Measurements from ENCODE around the gene MRGPRE.

The MRGPRE gene

DNA sequence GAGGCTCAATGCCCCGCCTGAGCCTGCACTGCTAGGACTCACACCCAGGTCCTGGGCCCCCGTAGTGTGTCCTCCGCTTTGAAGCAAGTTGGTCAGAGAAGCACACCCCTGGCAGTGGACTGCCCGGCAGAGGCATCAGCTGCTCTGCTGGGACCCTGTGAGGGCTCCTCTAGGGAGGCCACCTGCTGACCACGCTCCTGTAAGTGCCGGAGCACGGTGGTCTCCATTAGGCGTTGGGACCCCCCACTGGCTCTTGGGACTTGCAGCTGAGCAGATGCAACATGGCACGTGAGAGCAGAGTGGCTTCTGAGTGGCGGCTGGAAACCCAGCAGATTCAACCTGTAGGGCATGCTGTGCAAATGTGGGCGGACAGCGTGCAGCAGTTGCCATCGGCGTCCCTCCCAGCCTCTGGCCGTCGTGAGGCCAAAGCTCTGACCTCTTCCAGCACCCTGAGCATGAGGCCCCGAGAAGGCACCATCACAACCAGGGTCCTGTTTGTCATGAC is 30.5 kb downstream of the MRGPRE start:
- DNase-seq (no peak), ATAC-seq (replicated peaks) (no peak)
- Mint-ChIP-seq H3K9me3 (no peaks in the 10 kb centered on the region), H3K4me3 (no peak overlapping the region), H3K36me3 (ENCODE audit: insufficient read depth) (peaks cover 2% of the 10 kb centered on the region), H3K27ac (no peak overlapping the region), H3K4me1 (ENCODE audit: low read depth in 2 of 2) (peaks cover 9 to 12% of the 10 kb centered on the region in 2 donors), H3K27me3 (peaks cover 5 to 57% of the 10 kb centered on the region in 2 donors)

DNA sequence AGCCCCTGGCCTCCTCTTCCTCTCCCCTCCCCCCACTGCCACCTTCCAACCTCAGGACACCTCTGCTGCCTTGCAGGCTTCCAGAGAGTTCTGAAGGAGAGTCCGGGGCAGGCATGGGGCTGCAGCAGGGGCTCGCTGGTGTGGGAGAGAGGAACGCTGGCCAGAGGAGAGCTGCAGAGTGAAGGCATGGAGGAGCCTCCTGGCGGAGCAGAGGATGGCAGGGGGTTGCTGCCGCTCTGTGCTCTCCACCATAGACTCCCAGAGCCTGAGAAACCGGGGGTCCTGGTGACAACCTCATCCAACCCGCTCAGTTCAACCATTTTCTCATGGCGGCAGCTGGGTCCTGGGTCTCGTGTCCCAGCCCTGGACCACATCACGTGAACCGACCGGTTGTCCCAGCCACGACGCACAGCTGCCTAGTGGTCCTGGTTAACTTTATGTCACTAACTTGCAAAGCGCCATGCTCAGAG is 31.1 kb downstream of the MRGPRE start:
- Mint-ChIP-seq H3K27ac (no peak overlapping the region), H3K27me3 (peaks cover 5 to 61% of the 10 kb centered on the region in 2 donors), H3K9me3 (no peaks in the 10 kb centered on the region), H3K4me1 (ENCODE audit: low read depth in 2 of 2) (peaks cover 9 to 12% of the 10 kb centered on the region in 2 donors), H3K4me3 (no peak overlapping the region), H3K36me3 (ENCODE audit: insufficient read depth) (peaks cover 4% of the 10 kb centered on the region)
- DNase-seq (no peak), ATAC-seq (replicated peaks) (no peak)

DNA sequence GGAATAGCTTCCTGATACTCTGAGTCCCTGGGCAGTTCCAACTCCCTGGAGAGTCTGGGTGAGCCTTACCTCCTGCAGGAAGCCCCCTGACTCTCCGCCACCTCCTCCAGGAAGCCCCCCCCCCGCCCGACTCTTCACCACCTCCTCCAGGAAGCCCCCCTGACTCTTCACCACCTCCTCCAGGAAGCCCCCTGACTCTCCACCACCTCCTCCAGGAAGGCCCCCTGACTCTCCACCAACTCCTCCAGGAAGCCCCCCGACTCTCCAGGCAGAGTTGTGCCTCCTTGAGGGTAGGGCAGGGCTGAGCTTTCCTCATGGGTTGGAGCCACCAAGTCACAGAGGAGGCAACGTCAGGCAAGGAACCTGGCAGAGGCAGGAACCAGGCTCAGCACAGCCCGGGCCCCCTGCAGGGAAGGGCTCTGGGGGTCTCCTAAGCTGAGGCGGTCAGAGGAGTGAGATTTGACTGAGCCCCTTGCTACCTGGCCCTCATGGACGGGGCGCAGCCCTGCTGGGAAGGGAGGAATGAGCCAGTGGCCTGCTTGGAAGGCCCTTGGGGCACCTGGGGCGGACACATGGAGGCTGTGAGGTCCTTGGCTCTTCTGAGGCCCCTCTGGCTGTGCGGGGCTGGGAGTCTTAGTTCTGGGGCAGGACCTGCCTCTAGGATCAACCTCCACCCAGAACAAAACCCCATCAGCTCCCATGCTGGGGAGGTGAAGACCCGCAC is 31.7 kb downstream of the MRGPRE start:
- H3K9me3 Mint-ChIP-seq: no peaks in the 10 kb centered on the region
- no peak for ATAC-seq (replicated peaks)
- no peak overlapping the region for H3K4me3 Mint-ChIP-seq
- no peak overlapping the region for H3K27ac Mint-ChIP-seq
- H3K4me1 Mint-ChIP-seq (ENCODE audit: low read depth in 2 of 2): peaks cover 9 to 12% of the 10 kb centered on the region in 2 donors
- peaks cover 4% of the 10 kb centered on the region for H3K36me3 Mint-ChIP-seq (ENCODE audit: insufficient read depth)
- peaks cover 5 to 66% of the 10 kb centered on the region in 2 donors for H3K27me3 Mint-ChIP-seq
- DNase-seq: no peak

DNA sequence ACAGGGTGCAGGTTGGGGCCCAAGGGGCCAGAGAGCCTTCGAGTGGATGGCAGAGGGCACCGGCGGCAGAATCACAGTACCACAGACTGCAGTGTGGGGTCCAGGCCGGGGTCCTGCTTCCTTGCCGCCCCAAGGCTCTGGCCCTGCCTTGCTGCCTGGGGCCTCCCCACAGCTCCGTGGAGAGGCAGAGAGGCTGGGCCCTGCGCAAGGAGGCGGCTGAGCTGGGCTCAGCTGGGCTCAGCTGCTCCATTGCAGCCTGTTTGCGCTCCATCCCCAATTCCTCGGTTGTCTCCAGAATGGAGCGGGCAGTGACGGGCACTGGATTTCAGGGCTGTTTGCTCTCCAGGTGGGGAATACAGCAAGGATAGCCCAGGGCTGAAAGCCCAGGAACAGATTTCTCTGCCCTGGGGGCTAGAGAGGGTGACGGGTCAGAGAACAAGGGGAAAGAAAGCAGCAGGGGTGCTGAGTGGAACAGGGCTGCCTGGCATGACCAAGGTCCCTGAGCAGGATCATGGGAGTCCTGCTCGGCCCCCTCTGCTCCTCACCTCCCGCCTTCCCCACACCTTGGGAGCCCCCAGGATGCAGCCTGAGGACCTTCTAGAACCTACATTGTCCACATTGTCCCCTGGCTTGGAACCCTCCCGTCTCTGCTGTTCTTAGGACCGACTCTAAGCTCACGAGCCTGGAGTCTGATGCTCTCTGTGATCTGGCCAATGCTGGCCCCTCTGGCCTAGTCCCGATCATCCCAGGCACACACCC is 32.5 kb downstream of the MRGPRE start:
- no peak overlapping the region for H3K27ac Mint-ChIP-seq

DNA sequence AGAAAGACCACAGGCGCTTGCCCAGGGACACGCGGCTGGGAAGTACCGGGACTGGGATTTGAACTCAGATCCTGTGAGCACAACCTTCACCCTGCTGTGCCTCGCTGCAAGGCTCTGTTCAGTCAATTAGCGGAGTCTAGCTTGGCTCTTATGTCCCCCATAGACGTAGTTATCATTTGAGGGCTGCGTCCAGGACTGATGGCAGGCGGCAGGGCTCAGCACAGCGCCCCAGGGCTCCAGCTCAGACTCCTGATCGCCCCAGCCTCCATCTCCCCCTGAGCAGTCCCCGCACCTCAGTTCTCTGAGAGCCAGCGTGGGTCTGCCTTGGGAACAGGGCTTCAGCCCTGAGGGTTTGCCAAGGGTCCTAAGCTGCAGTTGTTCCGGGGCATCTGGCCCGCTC is 33.4 kb downstream of the MRGPRE start:
- ATAC-seq (replicated peaks) (no peak), DNase-seq (no peak)
- no peaks in the 10 kb centered on the region for H3K9me3 Mint-ChIP-seq
- peaks cover 5 to 78% of the 10 kb centered on the region in 2 donors for H3K27me3 Mint-ChIP-seq
- no peak overlapping the region for H3K4me3 Mint-ChIP-seq
- no peak overlapping the region for H3K27ac Mint-ChIP-seq
- H3K4me1 Mint-ChIP-seq (ENCODE audit: low read depth in 2 of 2): peaks cover 2 to 4% of the 10 kb centered on the region in 2 donors
- H3K36me3 Mint-ChIP-seq (ENCODE audit: insufficient read depth): peaks cover 4% of the 10 kb centered on the region

More for the DNA sequence above, 32.5 kb downstream of the MRGPRE start:
- Mint-ChIP-seq H3K27me3 (peaks cover 5 to 74% of the 10 kb centered on the region in 2 donors), H3K36me3 (ENCODE audit: insufficient read depth) (peaks cover 4% of the 10 kb centered on the region), H3K9me3 (no peaks in the 10 kb centered on the region), H3K4me3 (no peak overlapping the region), H3K4me1 (ENCODE audit: low read depth in 2 of 2) (peaks cover 2 to 4% of the 10 kb centered on the region in 2 donors)
- DNase-seq (no peak), ATAC-seq (replicated peaks) (no peak)

DNA sequence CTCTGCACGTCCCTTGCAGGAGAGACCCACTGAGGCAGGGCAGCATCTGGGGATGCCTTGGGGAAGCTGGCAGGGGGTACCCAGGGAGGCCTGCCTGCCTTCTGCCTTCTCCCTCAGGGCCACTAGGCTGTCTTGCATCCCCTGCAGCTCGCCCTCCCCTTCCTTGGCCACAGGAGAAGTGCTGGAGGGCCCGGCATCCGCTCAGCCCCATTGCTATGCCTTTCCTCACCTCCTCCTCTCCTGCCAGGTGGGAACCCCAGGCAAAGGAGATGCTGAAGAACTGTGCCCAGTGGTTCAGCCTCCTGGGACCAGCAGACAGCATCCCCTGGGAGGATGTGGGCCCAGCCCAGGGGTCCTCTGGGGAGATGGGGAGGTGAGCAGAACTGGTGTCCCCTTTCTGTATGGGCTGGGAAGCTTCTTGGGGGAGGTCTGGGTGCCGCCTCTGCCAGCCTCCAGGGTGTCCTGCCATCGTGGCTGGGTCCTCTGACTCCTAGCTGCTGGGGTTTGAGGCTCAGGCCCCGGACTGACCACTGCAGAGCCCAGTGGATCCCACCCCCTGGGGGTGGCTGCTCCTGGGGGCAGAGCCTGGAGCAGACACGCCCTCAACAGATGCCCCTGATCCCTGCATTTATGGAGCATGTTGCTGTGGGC is 34.2 kb downstream of the MRGPRE start:
- Mint-ChIP-seq H3K27ac (no peak overlapping the region), H3K27me3 (peaks cover 5 to 83% of the 10 kb centered on the region in 2 donors), H3K4me1 (ENCODE audit: low read depth in 2 of 2) (peaks cover 2 to 4% of the 10 kb centered on the region in 2 donors), H3K4me3 (no peak overlapping the region), H3K36me3 (ENCODE audit: insufficient read depth) (peaks cover 4% of the 10 kb centered on the region), H3K9me3 (no peaks in the 10 kb centered on the region)
- DNase-seq (no peak), ATAC-seq (replicated peaks) (no peak)

DNA sequence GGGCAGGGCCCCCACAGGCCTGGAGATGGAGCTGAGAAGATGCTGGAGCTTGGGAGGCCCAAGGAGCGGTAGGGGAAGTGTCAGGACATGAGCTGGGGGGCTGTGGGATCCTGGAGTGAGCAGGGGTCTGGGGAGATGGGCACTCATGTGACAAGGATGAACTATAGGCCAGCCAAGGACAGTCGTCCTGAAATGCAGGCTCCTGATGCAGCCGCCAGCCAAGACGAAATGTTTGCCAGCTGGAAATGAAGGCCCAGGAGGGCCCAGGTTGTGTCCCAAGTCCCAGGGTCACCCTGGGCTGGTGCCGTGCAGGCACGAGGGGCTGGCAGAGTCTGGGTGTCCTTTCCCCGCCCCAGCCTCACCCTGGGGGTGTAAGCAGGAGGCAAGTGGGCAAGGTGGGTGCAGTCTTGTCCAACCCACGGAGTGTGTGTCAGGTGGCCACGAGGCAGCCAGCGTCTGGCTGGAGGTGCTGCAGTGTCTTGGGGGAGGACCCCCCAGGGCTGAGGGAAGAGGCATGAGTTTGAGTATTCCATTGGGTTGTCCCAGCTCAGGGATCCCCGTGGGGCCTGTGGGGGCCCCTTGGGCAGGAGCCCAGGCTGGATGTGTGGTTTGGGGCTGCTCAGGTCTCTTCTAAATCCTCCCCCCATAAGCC is 35.0 kb downstream of the MRGPRE start:
- H3K36me3 Mint-ChIP-seq (ENCODE audit: insufficient read depth): peaks cover 4% of the 10 kb centered on the region
- H3K9me3 Mint-ChIP-seq: no peaks in the 10 kb centered on the region
- H3K27me3 Mint-ChIP-seq: peaks cover 5 to 76% of the 10 kb centered on the region in 2 donors
- no peak for DNase-seq
- H3K27ac Mint-ChIP-seq: no peak overlapping the region
- H3K4me3 Mint-ChIP-seq: no peak overlapping the region
- no peaks in the 10 kb centered on the region for H3K4me1 Mint-ChIP-seq (ENCODE audit: low read depth in 2 of 2)
- ATAC-seq (replicated peaks): no peak

DNA sequence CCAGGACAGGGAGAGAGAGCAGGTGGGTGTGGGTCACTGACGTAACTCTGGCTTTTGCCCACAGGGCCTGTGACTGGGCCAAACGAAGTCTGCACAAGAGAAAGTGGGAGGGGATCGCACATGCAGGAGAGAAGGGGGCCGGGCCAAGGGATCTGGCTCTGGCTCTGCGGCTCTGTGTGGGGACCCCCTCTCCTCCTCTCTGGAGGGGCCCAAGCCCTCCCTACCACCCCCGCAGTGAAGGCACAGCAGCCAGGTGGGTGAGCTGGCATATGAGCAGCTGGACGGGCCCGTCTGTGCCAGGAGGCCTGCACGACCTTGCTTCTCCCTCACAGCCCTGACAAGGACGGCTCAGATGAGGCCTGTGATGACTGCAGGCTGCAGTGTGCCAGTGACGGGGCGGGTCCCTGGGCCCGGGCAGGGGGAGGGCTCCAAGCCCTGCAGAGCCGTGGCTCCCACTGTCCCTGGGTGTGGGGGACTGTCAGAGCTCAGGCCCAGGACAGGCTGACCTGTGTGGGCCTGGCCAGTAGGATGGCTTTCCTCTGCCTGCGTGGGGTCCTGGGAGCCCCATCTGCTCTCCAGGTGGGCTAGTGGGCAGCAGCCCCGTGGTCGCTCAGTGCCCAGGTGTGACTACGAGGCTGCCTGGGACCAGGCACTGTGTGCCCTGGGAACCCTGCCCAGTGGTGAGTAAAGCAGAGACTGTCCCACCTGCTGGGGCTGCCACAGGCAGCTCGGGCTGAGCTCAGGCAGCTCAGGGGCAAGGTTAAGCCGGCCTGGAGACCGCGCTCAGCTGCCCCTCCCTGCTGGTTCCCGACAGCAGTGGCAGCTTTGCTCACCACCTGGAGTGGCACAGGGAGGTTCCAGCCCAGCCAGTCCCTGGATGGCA is 35.8 kb downstream of the MRGPRE start:
- Mint-ChIP-seq H3K36me3 (ENCODE audit: insufficient read depth) (peaks cover 4% of the 10 kb centered on the region), H3K4me1 (ENCODE audit: low read depth in 2 of 2) (no peaks in the 10 kb centered on the region), H3K27ac (no peak overlapping the region)

DNA sequence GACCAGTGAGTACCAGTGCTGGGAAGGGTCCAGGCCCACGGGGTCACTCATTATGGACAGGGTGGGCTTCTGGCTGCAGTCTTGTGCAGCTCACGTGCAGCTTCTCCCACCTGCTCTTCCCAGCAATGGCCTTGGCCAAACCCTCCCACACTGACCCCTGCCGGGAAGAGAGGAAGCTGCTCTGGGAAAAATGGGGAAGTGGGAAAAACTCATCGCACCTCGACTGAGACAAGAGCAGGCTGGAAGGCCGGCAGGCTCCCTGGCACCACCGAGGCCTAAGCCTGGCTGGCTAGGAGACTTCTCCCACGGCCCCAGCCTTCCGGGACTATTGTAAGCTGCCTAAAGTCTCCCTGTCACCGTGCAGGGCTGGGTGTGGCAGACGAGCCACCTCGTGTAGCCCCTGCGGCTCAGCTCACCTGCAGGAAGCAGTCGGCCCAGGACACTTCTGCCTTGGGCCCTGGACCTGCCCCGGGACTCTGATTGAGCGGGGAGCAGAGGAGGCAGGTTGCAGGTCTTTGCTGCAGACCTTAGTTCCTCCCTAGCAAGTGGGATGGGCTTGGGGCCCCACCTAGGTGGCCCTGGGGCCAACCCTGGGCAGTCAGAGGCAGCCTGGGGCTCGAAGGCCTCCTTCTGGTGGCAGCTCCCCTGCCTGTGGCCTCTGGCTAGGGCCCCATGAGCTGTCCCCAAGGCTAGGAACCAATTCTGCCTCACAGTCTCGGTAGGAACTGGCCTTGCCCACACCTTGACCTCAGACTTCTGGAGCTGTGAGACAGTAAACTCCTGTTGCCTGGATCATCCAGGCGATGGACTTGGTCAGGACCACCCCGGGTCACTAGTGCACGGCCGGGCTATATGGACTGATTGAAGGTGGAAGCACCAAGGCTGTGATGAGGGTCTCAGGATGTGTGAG is 36.7 kb downstream of the MRGPRE start:
- ATAC-seq (replicated peaks) (no peak), DNase-seq (no peak)
- Mint-ChIP-seq H3K27ac (no peak overlapping the region), H3K36me3 (ENCODE audit: insufficient read depth) (peaks cover 4% of the 10 kb centered on the region), H3K27me3 (peaks cover 0 to 61% of the 10 kb centered on the region in 2 donors), H3K4me1 (ENCODE audit: low read depth in 2 of 2) (no peaks in the 10 kb centered on the region), H3K4me3 (no peak overlapping the region), H3K9me3 (no peaks in the 10 kb centered on the region)

More for the DNA sequence above, 35.8 kb downstream of the MRGPRE start:
- peaks cover 0 to 70% of the 10 kb centered on the region in 2 donors for H3K27me3 Mint-ChIP-seq
- ATAC-seq (replicated peaks) (no peak), DNase-seq (no peak)
- no peak overlapping the region for H3K4me3 Mint-ChIP-seq
- H3K9me3 Mint-ChIP-seq: no peaks in the 10 kb centered on the region

DNA sequence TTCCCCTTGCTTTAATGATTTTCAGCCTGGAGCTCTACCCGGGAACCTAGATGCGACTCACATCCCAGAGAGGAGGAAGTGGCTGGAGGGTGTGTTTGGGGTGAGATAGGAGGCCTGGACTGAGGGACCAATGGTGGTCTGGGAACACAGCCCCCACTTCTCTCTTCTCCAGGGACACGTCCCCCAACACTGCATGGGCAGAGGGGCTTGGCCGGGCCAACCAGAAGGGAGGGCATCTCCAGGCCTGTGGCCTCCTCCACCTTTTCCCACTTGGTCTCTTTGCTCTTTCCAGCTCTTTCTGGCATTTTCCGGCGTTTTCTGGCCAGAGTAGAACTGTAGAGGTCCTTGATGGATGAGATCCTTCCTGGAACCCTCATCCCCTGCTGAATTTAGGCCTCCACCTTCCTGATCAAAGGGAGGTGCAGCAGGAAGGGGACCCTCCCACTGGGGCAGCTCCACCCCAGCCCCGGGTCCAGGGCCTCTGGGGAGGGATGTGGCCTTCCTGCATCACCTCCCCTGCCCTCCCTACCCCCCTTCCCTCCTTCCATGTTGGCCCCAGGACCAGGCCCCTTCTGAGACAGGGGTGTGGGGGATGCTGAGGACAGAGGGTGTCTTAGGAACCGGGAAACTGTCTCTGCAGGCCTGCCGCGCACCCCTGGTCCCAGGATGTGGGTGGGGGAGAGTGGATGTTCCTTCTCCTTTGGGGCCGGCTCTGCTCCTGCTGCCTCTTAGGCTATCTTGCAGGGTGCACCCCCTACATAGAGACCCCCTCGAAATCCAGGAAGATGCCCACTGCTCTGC is 38.0 kb downstream of the MRGPRE start:
- H3K4me1 Mint-ChIP-seq (ENCODE audit: low read depth in 2 of 2): no peaks in the 10 kb centered on the region
- no peak overlapping the region for H3K27ac Mint-ChIP-seq
- H3K36me3 Mint-ChIP-seq (ENCODE audit: insufficient read depth): peaks cover 4% of the 10 kb centered on the region
- H3K27me3 Mint-ChIP-seq: peaks cover 5 to 57% of the 10 kb centered on the region in 2 donors
- no peak for ATAC-seq (replicated peaks)
- H3K9me3 Mint-ChIP-seq: no peaks in the 10 kb centered on the region
- H3K4me3 Mint-ChIP-seq: no peak overlapping the region
- DNase-seq: no peak

DNA sequence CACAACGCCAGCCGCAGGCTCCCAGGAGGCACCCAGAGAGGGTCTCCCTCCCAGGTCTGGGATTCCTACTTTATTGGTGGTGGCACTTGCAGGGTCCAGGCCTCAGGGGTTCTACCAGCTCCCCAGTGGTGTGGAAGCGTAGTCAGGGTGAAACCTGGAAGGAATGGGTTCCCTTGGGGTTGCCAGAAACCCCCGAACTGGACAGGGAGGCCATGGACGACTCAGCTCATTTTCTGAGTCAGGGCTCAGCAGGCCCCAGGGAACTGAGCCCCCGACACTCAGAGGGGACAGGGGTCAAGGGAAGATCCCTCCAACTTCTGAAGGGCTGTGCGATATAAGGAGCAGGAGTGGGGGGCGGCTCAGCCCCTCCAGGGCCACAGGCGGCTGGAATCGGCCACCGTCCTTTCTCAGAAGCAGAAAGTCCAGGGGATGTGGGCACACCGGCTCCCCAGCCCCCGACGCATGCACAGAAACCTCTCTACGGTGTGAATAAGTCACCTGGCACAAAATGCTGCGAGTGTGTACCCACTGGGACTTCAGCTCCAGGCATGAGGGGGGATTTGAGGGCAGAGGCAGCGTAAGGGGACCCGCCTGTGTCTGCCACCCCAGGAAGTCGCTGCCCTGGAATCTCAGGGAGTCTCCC is 38.7 kb downstream of the MRGPRE start:
- Mint-ChIP-seq H3K4me1 (ENCODE audit: low read depth in 2 of 2) (no peaks in the 10 kb centered on the region), H3K27me3 (peaks cover 5 to 52% of the 10 kb centered on the region in 2 donors), H3K27ac (no peak overlapping the region), H3K9me3 (no peaks in the 10 kb centered on the region), H3K36me3 (ENCODE audit: insufficient read depth) (peaks cover 4% of the 10 kb centered on the region), H3K4me3 (no peak overlapping the region)
- DNase-seq (no peak), ATAC-seq (replicated peaks) (no peak)

Measured in effector memory CD8-positive, alpha-beta T cell (primary cell).